Measurements from ENCODE around the gene ZNF205.
"Not testable (repeated sequence)": the region's sequence is repeated elsewhere in the genome, so short reads cannot be mapped to it uniquely, and the experiment has no call there.

Gene ZNF205

DNA sequence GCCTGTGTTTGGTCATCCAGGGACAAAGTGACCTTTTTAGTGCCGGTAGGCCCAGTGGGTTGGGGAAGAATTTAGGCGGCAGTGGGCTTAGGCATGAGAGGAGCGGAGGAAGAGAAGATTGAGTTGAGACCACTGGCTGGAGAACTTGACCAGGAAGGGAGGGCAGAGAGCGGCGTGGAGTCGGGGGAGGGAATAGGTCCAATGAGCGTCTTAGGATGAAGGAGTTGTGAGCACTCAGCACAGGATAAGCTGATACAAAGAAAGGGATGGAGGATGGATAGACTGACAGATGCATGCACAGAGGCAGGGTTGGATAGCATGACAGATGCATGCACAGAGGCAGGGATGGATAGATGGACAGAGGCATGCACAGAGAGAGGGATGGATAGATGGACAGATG, 38.9 kb upstream of the ZNF205 start:
- ATAC-seq (ENCODE audit: low read depth) = no peak
- Histone ChIP-seq H3K9me3 (ENCODE audit: severe bottlenecking) (no peaks in the 10 kb centered on the region), H3K36me3 (ENCODE audit: low read depth) (no peaks in the 10 kb centered on the region), H3K27me3 (ENCODE audit: insufficient read depth, poor library complexity, severe bottlenecking) (peaks cover 3% of the 10 kb centered on the region), H3K27ac (ENCODE audit: poor library complexity, severe bottlenecking) (no peak overlapping the region), H3K4me3 (ENCODE audit: severe bottlenecking) (no peak overlapping the region), H3K4me1 (ENCODE audit: insufficient read depth, poor library complexity, severe bottlenecking) (no peaks in the 10 kb centered on the region)
- TF ChIP-seq, protein P1, sequence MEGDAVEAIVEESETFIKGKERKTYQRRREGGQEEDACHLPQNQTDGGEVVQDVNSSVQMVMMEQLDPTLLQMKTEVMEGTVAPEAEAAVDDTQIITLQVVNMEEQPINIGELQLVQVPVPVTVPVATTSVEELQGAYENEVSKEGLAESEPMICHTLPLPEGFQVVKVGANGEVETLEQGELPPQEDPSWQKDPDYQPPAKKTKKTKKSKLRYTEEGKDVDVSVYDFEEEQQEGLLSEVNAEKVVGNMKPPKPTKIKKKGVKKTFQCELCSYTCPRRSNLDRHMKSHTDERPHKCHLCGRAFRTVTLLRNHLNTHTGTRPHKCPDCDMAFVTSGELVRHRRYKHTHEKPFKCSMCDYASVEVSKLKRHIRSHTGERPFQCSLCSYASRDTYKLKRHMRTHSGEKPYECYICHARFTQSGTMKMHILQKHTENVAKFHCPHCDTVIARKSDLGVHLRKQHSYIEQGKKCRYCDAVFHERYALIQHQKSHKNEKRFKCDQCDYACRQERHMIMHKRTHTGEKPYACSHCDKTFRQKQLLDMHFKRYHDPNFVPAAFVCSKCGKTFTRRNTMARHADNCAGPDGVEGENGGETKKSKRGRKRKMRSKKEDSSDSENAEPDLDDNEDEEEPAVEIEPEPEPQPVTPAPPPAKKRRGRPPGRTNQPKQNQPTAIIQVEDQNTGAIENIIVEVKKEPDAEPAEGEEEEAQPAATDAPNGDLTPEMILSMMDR (IDR thresholded peaks at IDR 0.05; ENCODE audit: poor library complexity, severe bottlenecking) = no peak
- no peak for DNase-seq (ENCODE audit: low spot score)

DNA sequence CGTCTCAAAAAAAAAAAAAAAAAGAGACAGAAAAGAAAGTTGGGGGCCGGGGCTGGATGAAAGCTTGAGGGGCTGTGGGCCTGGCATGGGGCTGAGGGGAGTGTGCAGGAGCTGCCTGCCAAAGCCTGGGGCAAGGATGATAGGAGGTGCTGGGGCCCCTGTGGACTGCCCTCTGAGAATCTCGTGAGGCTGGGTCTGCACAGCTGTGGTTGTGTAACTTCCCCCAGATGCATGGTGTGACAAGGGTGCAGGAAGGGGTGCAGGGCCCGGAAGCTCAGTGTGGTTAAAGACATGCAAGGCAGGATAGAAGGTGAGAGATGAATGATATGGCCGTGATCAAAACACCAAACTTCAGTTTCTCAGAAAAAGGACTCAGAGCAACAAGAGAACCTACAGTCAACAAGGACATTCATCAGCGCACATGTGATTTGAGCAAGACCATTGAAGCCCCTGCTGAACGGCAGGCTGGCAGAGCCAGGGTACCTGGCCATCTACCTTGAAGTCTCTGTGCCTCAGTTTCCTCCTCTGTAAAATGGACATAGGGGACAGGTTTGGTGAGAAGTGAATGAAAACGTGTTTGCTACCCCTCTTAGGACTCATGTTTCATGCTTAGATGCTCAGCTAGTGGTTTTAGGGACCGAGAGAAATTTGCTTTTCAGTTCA, 37.4 kb upstream of the ZNF205 start:
- Histone ChIP-seq H3K27me3 (ENCODE audit: insufficient read depth, poor library complexity, severe bottlenecking) (peaks cover 11% of the 10 kb centered on the region), H3K9me3 (ENCODE audit: severe bottlenecking) (no peaks in the 10 kb centered on the region), H3K4me1 (ENCODE audit: insufficient read depth, poor library complexity, severe bottlenecking) (no peaks in the 10 kb centered on the region), H3K36me3 (ENCODE audit: low read depth) (no peaks in the 10 kb centered on the region), H3K4me3 (ENCODE audit: severe bottlenecking) (no peak overlapping the region), H3K27ac (ENCODE audit: poor library complexity, severe bottlenecking) (no peak overlapping the region)
- ATAC-seq (ENCODE audit: low read depth) (no peak), DNase-seq (ENCODE audit: low spot score) (no peak)
- TF ChIP-seq, protein P1 (IDR thresholded peaks at IDR 0.05; ENCODE audit: poor library complexity, severe bottlenecking) = no peak

DNA sequence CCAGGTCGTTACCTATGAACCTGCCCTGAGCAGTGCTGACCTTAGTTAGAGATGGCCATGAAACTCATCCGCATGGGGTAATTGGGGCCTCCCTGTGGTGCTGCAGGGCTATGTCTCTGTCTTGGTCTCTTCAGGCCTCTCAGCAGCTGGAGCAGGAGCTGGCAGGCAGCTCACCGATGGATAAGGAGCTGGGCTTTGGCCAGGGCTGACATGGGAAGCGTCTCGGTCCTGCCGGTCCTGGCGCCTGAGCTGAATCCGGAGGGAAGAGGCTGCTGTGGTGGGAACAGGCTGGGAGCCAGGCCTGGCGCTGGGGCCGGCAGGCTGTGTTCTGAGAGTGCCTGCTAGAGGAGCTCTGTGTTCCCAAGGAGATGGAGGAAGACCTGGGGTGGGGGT, 36.9 kb upstream of the ZNF205 start:
- Histone ChIP-seq H3K4me1 (ENCODE audit: insufficient read depth, poor library complexity, severe bottlenecking) (no peaks in the 10 kb centered on the region), H3K4me3 (ENCODE audit: severe bottlenecking) (no peak overlapping the region), H3K36me3 (ENCODE audit: low read depth) (no peaks in the 10 kb centered on the region), H3K9me3 (ENCODE audit: severe bottlenecking) (no peaks in the 10 kb centered on the region), H3K27ac (ENCODE audit: poor library complexity, severe bottlenecking) (no peak overlapping the region), H3K27me3 (ENCODE audit: insufficient read depth, poor library complexity, severe bottlenecking) (peaks cover 13% of the 10 kb centered on the region)
- TF ChIP-seq, protein P1 (IDR thresholded peaks at IDR 0.05; ENCODE audit: poor library complexity, severe bottlenecking) = no peak
- DNase-seq (ENCODE audit: low spot score) = no peak
- ATAC-seq (ENCODE audit: low read depth) = no peak

DNA sequence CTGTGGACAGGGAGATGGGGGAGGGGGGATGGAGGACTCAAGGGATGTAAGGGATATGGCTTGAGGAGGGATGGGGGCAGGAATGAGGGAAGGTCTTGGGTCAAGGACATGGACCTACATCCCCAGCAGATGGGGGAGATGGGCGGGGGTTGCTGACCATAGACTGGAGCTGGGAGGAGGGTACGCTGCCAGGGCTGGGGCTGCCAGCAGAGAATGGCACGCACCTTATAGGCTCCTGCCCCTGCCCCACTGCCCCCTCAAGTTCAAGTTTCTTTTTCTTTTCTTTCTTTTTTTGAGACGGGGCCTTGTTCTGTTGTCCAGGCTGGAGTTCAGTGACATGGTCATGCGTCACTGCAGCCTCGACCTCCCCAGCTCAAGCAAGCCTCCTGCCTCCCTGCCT, 36.4 kb upstream of the ZNF205 start:
- H3K27ac ChIP-seq (ENCODE audit: poor library complexity, severe bottlenecking); ATAC-seq (ENCODE audit: low read depth): not testable (repeated sequence)

GRCh38 chr16:3076577-3076976, 35.8 kb upstream of the ZNF205 start:
- H3K4me3 ChIP-seq (ENCODE audit: severe bottlenecking) = no peak overlapping the region

More for the DNA sequence above, 36.4 kb upstream of the ZNF205 start:
- not testable (repeated sequence) for H3K9me3 ChIP-seq (ENCODE audit: severe bottlenecking); DNase-seq (ENCODE audit: low spot score); H3K4me1 ChIP-seq (ENCODE audit: insufficient read depth, poor library complexity, severe bottlenecking); H3K4me3 ChIP-seq (ENCODE audit: severe bottlenecking); H3K36me3 ChIP-seq (ENCODE audit: low read depth)
- H3K27me3 ChIP-seq (ENCODE audit: insufficient read depth, poor library complexity, severe bottlenecking) = peaks cover 13% of the 10 kb centered on the region

More at GRCh38 chr16:3076577-3076976, 35.8 kb upstream of the ZNF205 start:
- TF ChIP-seq, protein P1 (IDR thresholded peaks at IDR 0.05; ENCODE audit: poor library complexity, severe bottlenecking) = no peak
- Histone ChIP-seq H3K9me3 (ENCODE audit: severe bottlenecking) (no peaks in the 10 kb centered on the region), H3K27ac (ENCODE audit: poor library complexity, severe bottlenecking) (no peak overlapping the region), H3K36me3 (ENCODE audit: low read depth) (no peaks in the 10 kb centered on the region), H3K27me3 (ENCODE audit: insufficient read depth, poor library complexity, severe bottlenecking) (peaks cover 13% of the 10 kb centered on the region), H3K4me1 (ENCODE audit: insufficient read depth, poor library complexity, severe bottlenecking) (no peaks in the 10 kb centered on the region)
- DNase-seq (ENCODE audit: low spot score) (no peak), ATAC-seq (ENCODE audit: low read depth) (no peak)

Data from RWPE2 (cell line).